Sigmoid colon (tissue), 4 donors: ENCODE data around the gene SRP68.

Source experiments
- CTCF ChIP-seq, 4 experiments: fragments of 450-650 bp in 3 of 4; fragments of 200-600 bp in 1 of 4; IDR thresholded peaks; one replicate each; pipeline ENCODE4 v1.5.1; 2016 to 2019; ENCODE audit warnings: antibody characterized with exemption in 4 of 4, mild to moderate bottlenecking in 3 of 4, moderate library complexity in 2 of 4
- POLR2AphosphoS5 ChIP-seq, 4 donors: sonication (generic); formaldehyde crosslinking; IDR thresholded peaks; one replicate each; pipeline ENCODE4 v1.6.1; 2017; ENCODE audit warnings: antibody characterized with exemption in 4 of 4

- no peak for TF ChIP-seq CTCF (IDR thresholded peaks at IDR 0.05)
- no peak for TF ChIP-seq POLR2AphosphoS5 (IDR thresholded peaks at IDR 0.05)
These were observed 23.6 kb downstream of the SRP68 start for GRCh38 chr17:76048711-76049110.
